Activated T-cell treated with anti-CD3 and anti-CD28 coated beads, Interleukin-2, amount 50 U/mL, for 24 hours (primary cell): ENCODE data around the gene ATP2A2.
A peak's percentile ranks its signal among the peaks of the same experiment; 100 is the strongest.
"Not testable (repeated sequence)": the region's sequence is repeated elsewhere in the genome, so short reads cannot be mapped to it uniquely, and the experiment has no call there.

Source experiments
- DNase-seq: peaks from one replicate; pipeline ENCODE4 v3.0.0-alpha.2; 2020
- H3K27ac Mint-ChIP-seq: 2 replicates; pipeline ENCODE4 v1.8.0; 2020; ENCODE audit warnings: mild to moderate bottlenecking, mixed read lengths
- H3K27me3 Mint-ChIP-seq: 2 replicates; pipeline ENCODE4 v1.8.0; 2020; ENCODE audit warnings: mixed read lengths
- H3K36me3 Mint-ChIP-seq: 2 replicates; pipeline ENCODE4 v1.8.0; 2020; ENCODE audit warnings: low read depth, mixed read lengths
- H3K4me1 Mint-ChIP-seq: 2 replicates; pipeline ENCODE4 v1.8.0; 2020; ENCODE audit warnings: low read depth, mixed read lengths
- H3K4me3 Mint-ChIP-seq: 2 replicates; pipeline ENCODE4 v1.8.0; 2020; ENCODE audit warnings: mild to moderate bottlenecking, moderate library complexity, mixed read lengths
- H3K9me3 Mint-ChIP-seq: 2 replicates; pipeline ENCODE4 v1.8.0; 2020; ENCODE audit warnings: mixed read lengths

ATP2A2 gene

GRCh38 chr12:110349514-110350151 is 68.6 kb downstream of the ATP2A2 start:
- Mint-ChIP-seq H3K4me3 (no peak overlapping the region), H3K9me3 (no peaks in the 10 kb centered on the region), H3K4me1 (peaks cover 39% of the 10 kb centered on the region), H3K27me3 (no peaks in the 10 kb centered on the region), H3K36me3 (peaks cover 67% of the 10 kb centered on the region), H3K27ac (peak overlapping the region; percentile 80)
- DNase-seq, result peak; percentile 61

DNA sequence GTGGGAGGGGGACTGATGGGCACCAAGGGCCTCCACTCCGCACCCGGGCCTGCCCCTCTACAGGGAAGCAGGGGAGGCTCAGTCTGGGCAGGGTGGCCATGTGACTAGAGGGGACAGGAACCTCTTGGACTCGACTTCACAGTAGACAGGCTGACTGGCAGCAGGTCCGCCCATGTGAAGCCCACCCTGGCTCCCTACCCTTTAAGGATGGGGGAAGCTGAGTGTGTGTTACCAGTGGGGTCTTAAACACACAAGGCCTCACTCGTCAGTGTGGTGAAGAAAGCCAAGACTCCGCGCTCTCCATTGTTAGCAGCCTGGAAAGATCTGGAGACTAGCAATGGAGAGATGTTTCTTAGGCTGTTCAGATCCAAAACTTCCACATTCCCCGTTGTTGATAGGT is 70.1 kb downstream of the ATP2A2 start:
- Mint-ChIP-seq H3K27ac (peak overlapping the region; percentile 15), H3K4me3 (no peak overlapping the region), H3K27me3 (no peaks in the 10 kb centered on the region), H3K4me1 (peaks cover 45% of the 10 kb centered on the region), H3K36me3 (peaks cover 52% of the 10 kb centered on the region), H3K9me3 (no peaks in the 10 kb centered on the region)
- no peak for DNase-seq

DNA sequence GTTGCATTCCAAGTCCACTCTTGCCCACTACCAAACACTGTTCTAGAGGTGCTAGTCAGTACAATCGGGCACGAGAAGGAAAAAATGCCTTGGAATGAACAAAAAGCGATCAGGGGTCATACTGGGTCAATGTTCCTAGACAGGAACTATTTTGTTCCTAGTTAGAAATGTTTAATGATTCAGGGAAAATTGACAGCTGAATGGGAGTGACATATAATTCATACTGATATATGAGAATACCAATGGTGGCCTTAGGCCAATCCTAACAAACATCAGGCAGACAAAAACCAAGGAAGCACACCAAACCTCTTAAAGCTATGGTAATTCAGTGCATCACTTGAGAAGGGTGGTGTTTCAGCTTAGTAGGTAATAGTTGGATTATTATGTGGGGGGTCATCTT is 71.4 kb downstream of the ATP2A2 start:
- peaks cover 43% of the 10 kb centered on the region for H3K4me1 Mint-ChIP-seq
- no peak overlapping the region for H3K27ac Mint-ChIP-seq
- no peak overlapping the region for H3K4me3 Mint-ChIP-seq
- peaks cover 40% of the 10 kb centered on the region for H3K36me3 Mint-ChIP-seq
- DNase-seq, result no peak
- no peaks in the 10 kb centered on the region for H3K9me3 Mint-ChIP-seq
- no peaks in the 10 kb centered on the region for H3K27me3 Mint-ChIP-seq

DNA sequence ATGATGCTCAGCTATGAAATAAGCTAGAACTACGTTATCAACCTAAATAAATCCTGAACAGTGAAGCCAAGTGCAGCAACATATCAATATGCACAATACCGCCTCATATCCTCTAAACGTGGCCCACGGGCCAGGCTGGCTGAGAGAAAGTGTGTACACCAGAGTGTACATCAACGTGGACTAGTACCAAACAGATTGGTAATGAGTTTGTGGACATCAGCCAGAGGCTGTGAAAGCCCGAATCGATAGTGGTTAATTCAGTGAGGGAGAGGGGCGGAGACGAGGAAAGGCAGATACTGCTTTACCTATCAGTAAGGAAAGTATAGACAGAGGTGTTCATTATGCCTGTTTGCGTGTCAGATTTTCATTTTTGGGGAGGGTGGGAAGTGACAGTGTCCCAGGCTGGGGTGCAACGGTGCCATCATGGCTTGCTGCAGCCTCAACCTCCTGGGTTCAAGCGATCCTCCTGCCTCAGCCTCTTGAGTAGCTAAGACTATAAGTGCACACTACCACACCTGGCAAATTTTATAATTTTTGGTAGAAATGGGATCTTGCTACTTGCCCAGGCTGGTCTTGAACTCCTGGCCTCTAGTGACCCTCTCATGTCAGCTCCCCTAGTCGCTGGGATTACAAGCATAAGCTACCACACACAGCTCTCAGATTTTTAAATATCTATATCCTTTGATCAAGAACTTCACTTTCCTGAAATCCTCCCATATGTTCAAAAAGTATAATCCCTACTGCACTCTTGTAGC is 72.3 kb downstream of the ATP2A2 start:
- H3K36me3 Mint-ChIP-seq, result peaks cover 30% of the 10 kb centered on the region

GRCh38 chr12:110354172-110354780 is 73.2 kb downstream of the ATP2A2 start:
- no peak for DNase-seq
- Mint-ChIP-seq H3K36me3 (peaks cover 22% of the 10 kb centered on the region), H3K27me3 (no peaks in the 10 kb centered on the region), H3K4me3 (no peak overlapping the region), H3K4me1 (peaks cover 26% of the 10 kb centered on the region), H3K9me3 (no peaks in the 10 kb centered on the region), H3K27ac (no peak overlapping the region)

More for the DNA sequence above, 72.3 kb downstream of the ATP2A2 start:
- Mint-ChIP-seq H3K4me3 (no peak overlapping the region), H3K9me3 (no peaks in the 10 kb centered on the region), H3K27me3 (no peaks in the 10 kb centered on the region), H3K27ac (no peak overlapping the region), H3K4me1 (peaks cover 34% of the 10 kb centered on the region)
- no peak for DNase-seq

- Mint-ChIP-seq H3K9me3 (no peaks in the 10 kb centered on the region), H3K4me3 (no peak overlapping the region), H3K27me3 (no peaks in the 10 kb centered on the region), H3K4me1 (peaks cover 18% of the 10 kb centered on the region), H3K27ac (peak overlapping the region; percentile 22), H3K36me3 (peaks cover 14% of the 10 kb centered on the region)
- DNase-seq, result no peak
Observed at GRCh38 chr12:110355073-110355472, 74.0 kb downstream of the ATP2A2 start.

- not testable (repeated sequence) for DNase-seq, H3K36me3 Mint-ChIP-seq, H3K27ac Mint-ChIP-seq, H3K9me3 Mint-ChIP-seq, H3K27me3 Mint-ChIP-seq, H3K4me3 Mint-ChIP-seq
- peaks cover 14% of the 10 kb centered on the region for H3K4me1 Mint-ChIP-seq
Observed at GRCh38 chr12:110358384-110359097, 77.5 kb downstream of the ATP2A2 start.

DNA sequence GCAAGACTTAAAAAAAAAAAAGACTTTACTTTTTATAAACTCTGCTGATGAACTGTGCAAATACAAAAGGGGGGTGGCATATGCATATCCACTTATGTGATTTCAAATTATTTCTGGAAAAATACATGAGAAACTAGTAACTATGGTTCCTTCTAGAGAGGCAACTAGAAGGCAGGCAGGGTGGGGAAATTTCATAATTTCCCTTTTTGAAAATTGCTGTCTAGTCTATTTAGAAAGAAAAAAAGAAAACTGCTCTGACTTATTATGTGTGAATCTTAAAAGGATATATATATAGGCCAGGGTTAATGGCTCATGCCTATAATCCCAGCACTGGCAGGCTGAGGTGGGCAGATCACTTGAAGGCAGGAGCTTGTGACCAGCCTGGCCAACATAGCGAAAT is 80.2 kb downstream of the ATP2A2 start:
- Mint-ChIP-seq H3K36me3 (no peaks in the 10 kb centered on the region), H3K27ac (no peak overlapping the region), H3K9me3 (no peaks in the 10 kb centered on the region), H3K4me1 (no peaks in the 10 kb centered on the region), H3K4me3 (no peak overlapping the region), H3K27me3 (no peaks in the 10 kb centered on the region)
- DNase-seq, result no peak

DNA sequence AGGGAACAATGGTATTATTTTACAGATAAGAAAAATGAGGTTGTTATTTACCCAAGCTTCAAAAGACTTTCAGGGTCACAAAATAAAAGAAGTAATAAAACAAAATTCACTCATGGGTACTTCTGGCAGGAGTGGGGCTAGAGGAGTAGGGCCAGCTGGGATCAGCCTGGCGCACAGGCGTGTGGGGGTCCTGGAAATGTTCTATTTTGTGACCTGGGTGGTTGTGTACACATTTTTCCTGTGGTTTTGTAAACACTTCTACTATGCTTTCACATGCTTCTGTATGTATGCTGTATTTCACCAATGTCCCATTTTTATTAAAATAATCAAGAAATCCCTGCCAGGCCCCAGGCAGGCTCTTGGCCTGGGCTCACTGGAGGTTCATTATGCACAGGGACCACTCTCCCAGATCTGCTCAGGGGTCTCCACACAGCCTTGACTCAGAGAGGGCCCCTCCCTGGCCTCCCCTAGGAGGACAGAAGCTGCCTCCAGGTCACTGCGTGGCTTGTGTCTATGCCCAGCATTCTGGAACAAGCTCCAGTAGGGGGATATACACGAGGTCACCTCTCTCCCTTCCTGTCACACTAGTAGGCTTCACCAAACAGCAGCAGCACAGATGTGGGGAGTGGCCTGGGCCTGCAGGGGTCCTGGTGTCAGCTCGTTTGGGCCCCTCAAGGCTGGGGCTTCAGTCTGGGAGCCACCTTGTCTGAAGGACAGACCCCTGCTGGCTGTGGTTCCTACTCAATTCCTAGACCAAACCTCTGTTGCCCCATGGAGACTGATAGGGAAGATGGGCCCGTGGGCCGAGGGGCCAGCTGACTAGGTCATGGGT is 84.7 kb downstream of the ATP2A2 start:
- no peak overlapping the region for H3K27ac Mint-ChIP-seq

GRCh38 chr12:110366321-110367142 is 85.5 kb downstream of the ATP2A2 start:
- H3K4me3 Mint-ChIP-seq, result no peak overlapping the region
- H3K9me3 Mint-ChIP-seq, result no peaks in the 10 kb centered on the region
- no peaks in the 10 kb centered on the region for H3K27me3 Mint-ChIP-seq
- no peaks in the 10 kb centered on the region for H3K4me1 Mint-ChIP-seq
- H3K36me3 Mint-ChIP-seq, result peaks cover 16% of the 10 kb centered on the region
- peak overlapping the region; percentile 57 for H3K27ac Mint-ChIP-seq
- DNase-seq, result no peak

More for the DNA sequence above, 84.7 kb downstream of the ATP2A2 start:
- peaks cover 10% of the 10 kb centered on the region for H3K36me3 Mint-ChIP-seq
- no peak overlapping the region for H3K4me3 Mint-ChIP-seq
- no peaks in the 10 kb centered on the region for H3K4me1 Mint-ChIP-seq
- DNase-seq, result no peak
- H3K9me3 Mint-ChIP-seq, result no peaks in the 10 kb centered on the region
- H3K27me3 Mint-ChIP-seq, result no peaks in the 10 kb centered on the region

DNA sequence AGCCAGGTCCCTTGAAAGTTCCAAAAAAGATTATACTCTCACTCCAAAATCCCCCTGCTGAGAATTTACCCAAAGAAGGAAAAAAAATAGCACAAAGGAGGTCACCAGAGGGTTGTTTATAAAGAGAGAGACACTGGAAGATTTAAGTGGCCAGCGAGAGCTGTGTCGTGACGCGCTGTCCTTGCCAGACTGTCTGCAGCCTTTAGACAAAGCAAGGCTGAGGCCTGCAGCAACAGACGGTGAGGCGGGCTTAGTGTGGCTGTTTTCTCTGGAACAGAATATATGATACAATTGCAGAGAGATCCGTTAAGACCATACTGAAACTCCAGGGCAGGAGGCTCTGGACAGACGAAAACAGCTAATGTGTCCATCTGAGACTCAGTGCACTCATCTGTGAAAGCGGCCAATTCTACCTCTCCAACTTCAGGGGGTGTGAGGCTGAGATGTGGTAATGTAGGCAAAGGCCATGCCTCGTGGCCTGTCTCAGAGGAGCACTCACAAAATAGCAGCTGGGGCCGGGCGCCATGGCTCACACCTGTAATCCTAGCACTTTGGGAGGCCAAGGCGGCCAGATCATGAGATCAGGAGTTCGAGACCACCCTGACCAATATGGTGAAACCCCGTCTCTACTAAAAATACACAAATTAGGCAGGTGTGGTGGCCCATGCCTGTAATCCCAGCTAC is 86.3 kb downstream of the ATP2A2 start:
- H3K27ac Mint-ChIP-seq, result no peak overlapping the region

DNA sequence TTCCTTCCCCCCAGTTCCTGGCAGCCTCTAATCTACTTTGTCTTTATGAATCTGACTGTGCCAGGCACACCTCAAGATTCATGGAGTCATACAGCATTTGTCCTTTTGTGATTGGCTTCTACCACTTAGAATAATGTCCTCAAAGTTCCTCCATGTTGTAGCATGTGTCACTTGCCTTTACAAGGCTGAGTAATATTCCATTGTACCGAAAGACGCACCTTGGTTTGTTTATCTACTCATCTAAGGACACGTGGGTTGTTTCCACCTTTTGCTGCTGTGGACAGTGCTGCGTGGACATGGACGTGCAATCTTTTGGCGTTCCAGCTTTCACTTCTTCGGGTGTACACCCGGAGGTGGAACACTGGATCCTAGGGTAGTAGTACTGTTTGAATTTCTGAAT is 88.9 kb downstream of the ATP2A2 start:
- Mint-ChIP-seq H3K4me1 (no peaks in the 10 kb centered on the region), H3K27me3 (no peaks in the 10 kb centered on the region), H3K9me3 (no peaks in the 10 kb centered on the region), H3K27ac (no peak overlapping the region), H3K36me3 (peaks cover 51% of the 10 kb centered on the region), H3K4me3 (no peak overlapping the region)
- no peak for DNase-seq

More for the DNA sequence above, 86.3 kb downstream of the ATP2A2 start:
- H3K4me1 Mint-ChIP-seq, result no peaks in the 10 kb centered on the region
- H3K27me3 Mint-ChIP-seq, result no peaks in the 10 kb centered on the region
- no peak overlapping the region for H3K4me3 Mint-ChIP-seq
- H3K36me3 Mint-ChIP-seq, result peaks cover 24% of the 10 kb centered on the region
- DNase-seq, result no peak
- H3K9me3 Mint-ChIP-seq, result no peaks in the 10 kb centered on the region

GRCh38 chr12:110370732-110371231 is 89.7 kb downstream of the ATP2A2 start:
- Mint-ChIP-seq H3K36me3 (peaks cover 57% of the 10 kb centered on the region), H3K4me3 (no peak overlapping the region), H3K9me3 (no peaks in the 10 kb centered on the region), H3K27ac (no peak overlapping the region), H3K27me3 (no peaks in the 10 kb centered on the region), H3K4me1 (no peaks in the 10 kb centered on the region)
- no peak for DNase-seq
